ACC112 (cell line): ENCODE results near the gene EOGT.

ENCODE experiments used
- H2AFZ ChIP-seq: fragments of 200-600 bp; sonication (generic); one replicate; pipeline ENCODE4 v1.6.0; 2017; ENCODE audit warnings: antibody characterized with exemption, low read length; ENCODE audit not compliant: unreplicated experiment
- H3K27ac ChIP-seq: fragments of 200-600 bp; sonication (generic); 2 replicates; pipeline ENCODE4 v1.5.1; 2014; ENCODE audit warnings: low read depth, mild to moderate bottlenecking, antibody characterized with exemption, low read length, moderate library complexity
- H3K27me3 ChIP-seq: fragments of 200-600 bp; sonication (generic); 2 replicates; pipeline ENCODE4 v1.6.1; 2014; ENCODE audit warnings: mild to moderate bottlenecking, antibody characterized with exemption, low read length, moderate library complexity, mixed read lengths; ENCODE audit not compliant: insufficient read depth
- H3K36me3 ChIP-seq: fragments of 200-600 bp; sonication (generic); 2 replicates; pipeline ENCODE4 v1.6.1; 2016; ENCODE audit warnings: mild to moderate bottlenecking, antibody characterized with exemption, low read length, moderate library complexity, mixed read lengths; ENCODE audit not compliant: insufficient read depth
- H3K4me1 ChIP-seq: fragments of 200-600 bp; sonication (generic); one replicate; pipeline ENCODE4 v1.6.1; 2016; ENCODE audit warnings: low read length, mixed read lengths; ENCODE audit not compliant: insufficient read depth, unreplicated experiment, control insufficient read depth
- H3K4me3 ChIP-seq: fragments of 200-600 bp; sonication (generic); 2 replicates; pipeline ENCODE4 v1.5.1; 2014; ENCODE audit warnings: mild to moderate bottlenecking, low read depth, low read length
- H3K79me2 ChIP-seq: fragments of 200-600 bp; sonication (generic); one replicate; pipeline ENCODE4 v1.6.0; 2016; ENCODE audit warnings: low read length; ENCODE audit not compliant: control insufficient read depth, unreplicated experiment, insufficient read depth

The EOGT gene

GRCh38 chr3:69032142-69032541, 18.7 kb upstream of the EOGT start:
- H3K27me3 ChIP-seq = no peaks in the 10 kb centered on the region
- peaks cover 28% of the 10 kb centered on the region for H3K79me2 ChIP-seq
- H3K4me3 ChIP-seq = peak overlapping the region; percentile 16; the same call in 1 of the 2 replicates
- H3K27ac ChIP-seq = peak overlapping the region; percentile 90
- H2AFZ ChIP-seq = no peak overlapping the region
- peaks cover 35% of the 10 kb centered on the region for H3K4me1 ChIP-seq
- H3K36me3 ChIP-seq = peaks cover 50% of the 10 kb centered on the region

GRCh38 chr3:69031635-69032034, 18.2 kb upstream of the EOGT start:
- peaks cover 48% of the 10 kb centered on the region for H3K36me3 ChIP-seq
- H2AFZ ChIP-seq = no peak overlapping the region
- peaks cover 27% of the 10 kb centered on the region for H3K79me2 ChIP-seq
- peaks cover 35% of the 10 kb centered on the region for H3K4me1 ChIP-seq
- H3K27me3 ChIP-seq = no peaks in the 10 kb centered on the region
- H3K27ac ChIP-seq = peak overlapping the region; percentile 90
- no peak overlapping the region for H3K4me3 ChIP-seq

GRCh38 chr3:69020857-69021256, 7.4 kb upstream of the EOGT start:
- H3K4me3 ChIP-seq = no peak overlapping the region
- peaks cover 50% of the 10 kb centered on the region for H3K36me3 ChIP-seq
- H3K79me2 ChIP-seq = peaks cover 7% of the 10 kb centered on the region
- no peaks in the 10 kb centered on the region for H3K27me3 ChIP-seq
- no peaks in the 10 kb centered on the region for H3K4me1 ChIP-seq
- H2AFZ ChIP-seq = no peak overlapping the region
- H3K27ac ChIP-seq = no peak overlapping the region

- Histone ChIP-seq H3K4me1 (peaks cover 3% of the 10 kb centered on the region), H3K36me3 (peaks cover 45% of the 10 kb centered on the region), H3K4me3 (no peak overlapping the region), H3K27ac (no peak overlapping the region), H3K79me2 (peaks cover 8% of the 10 kb centered on the region), H3K27me3 (no peaks in the 10 kb centered on the region), H2AFZ (no peak overlapping the region)
These were observed 6.9 kb upstream of the EOGT start for GRCh38 chr3:69020424-69020823.

- Histone ChIP-seq H3K4me1 (peaks cover 22% of the 10 kb centered on the region), H3K79me2 (peaks cover 28% of the 10 kb centered on the region), H2AFZ (no peak overlapping the region), H3K27ac (no peak overlapping the region), H3K27me3 (no peaks in the 10 kb centered on the region), H3K4me3 (no peak overlapping the region), H3K36me3 (peaks cover 29% of the 10 kb centered on the region)
These were observed 3.4 kb upstream of the EOGT start for GRCh38 chr3:69016901-69017300.

GRCh38 chr3:69016102-69016501, 2.6 kb upstream of the EOGT start:
- H3K36me3 ChIP-seq = peaks cover 27% of the 10 kb centered on the region
- no peak overlapping the region for H3K27ac ChIP-seq
- H2AFZ ChIP-seq = no peak overlapping the region
- peaks cover 28% of the 10 kb centered on the region for H3K79me2 ChIP-seq
- peaks cover 27% of the 10 kb centered on the region for H3K4me1 ChIP-seq
- H3K27me3 ChIP-seq = no peaks in the 10 kb centered on the region
- no peak overlapping the region for H3K4me3 ChIP-seq

GRCh38 chr3:69014022-69014580, 617 bp upstream of the EOGT start:
- H3K27ac ChIP-seq = peak overlapping the region; percentile 91
- peak overlapping the region; percentile 92 for H3K4me3 ChIP-seq
- H3K27me3 ChIP-seq = no peaks in the 10 kb centered on the region
- peaks cover 37% of the 10 kb centered on the region for H3K4me1 ChIP-seq
- H3K79me2 ChIP-seq = peaks cover 28% of the 10 kb centered on the region
- peaks cover 26% of the 10 kb centered on the region for H3K36me3 ChIP-seq
- H2AFZ ChIP-seq = peak overlapping the region; percentile 63

GRCh38 chr3:69012800-69013252, 658 bp downstream of the EOGT start:
- no peaks in the 10 kb centered on the region for H3K27me3 ChIP-seq
- peak overlapping the region; percentile 91 for H3K27ac ChIP-seq
- peaks cover 42% of the 10 kb centered on the region for H3K4me1 ChIP-seq

GRCh38 chr3:69012100-69012799, 1.2 kb downstream of the EOGT start:
- Histone ChIP-seq H3K4me3 (peak overlapping the region; percentile 92), H3K27me3 (no peaks in the 10 kb centered on the region), H3K36me3 (peaks cover 22% of the 10 kb centered on the region; the same call in 1 of the 2 replicates), H3K27ac (peak overlapping the region; percentile 91), H3K4me1 (peaks cover 42% of the 10 kb centered on the region), H2AFZ (peak overlapping the region; percentile 63), H3K79me2 (peaks cover 28% of the 10 kb centered on the region)

More at GRCh38 chr3:69012800-69013252, 658 bp downstream of the EOGT start:
- peaks cover 28% of the 10 kb centered on the region for H3K79me2 ChIP-seq
- peak overlapping the region; percentile 92 for H3K4me3 ChIP-seq
- H2AFZ ChIP-seq = peak overlapping the region; percentile 63
- H3K36me3 ChIP-seq = peaks cover 24% of the 10 kb centered on the region

- Histone ChIP-seq H2AFZ (no peak overlapping the region), H3K36me3 (peaks cover 22% of the 10 kb centered on the region), H3K79me2 (peaks cover 21% of the 10 kb centered on the region), H3K4me1 (peaks cover 42% of the 10 kb centered on the region), H3K27ac (peak overlapping the region; percentile 91), H3K4me3 (peak overlapping the region; percentile 92), H3K27me3 (no peaks in the 10 kb centered on the region)
These were observed 2.3 kb downstream of the EOGT start for GRCh38 chr3:69011096-69011730.
